HEK293 (cell line): ENCODE measurements around the gene PDGFC.
A peak's percentile ranks its signal among the peaks of the same experiment; 100 is the strongest.

Experiments
- CTCF ChIA-PET: fragments of 350-600 bp; formaldehyde crosslinking; extraction: SDS; loops from one replicate; lab custom pipeline; 2021; ENCODE audit warnings: antibody characterized with exemption; lab: Yijun Ruan, JAX
- POLR2A ChIA-PET: fragments of 300-600 bp; formaldehyde crosslinking; extraction: SDS; loops from one replicate; lab custom pipeline; 2020; ENCODE audit warnings: antibody characterized with exemption, inconsistent platforms; lab: Yijun Ruan, JAX
- H3K27ac ChIP-seq: fragments of 200-500 bp; sonication (Bioruptor generic); 2 replicates; pipeline ENCODE4 v1.5.1; 2014; ENCODE audit warnings: low read depth, low read length, control low read depth, inconsistent platforms; ENCODE audit errors: extremely low read depth
- H3K36me3 ChIP-seq, 2 experiments: fragments of 200-500 bp in 1 of 2; sonication (Bioruptor generic) in 1 of 2; 1 replicate in 1 of 2; 2 replicates in 1 of 2; pipeline ENCODE4 v1.5.1; 2014 to 2017; ENCODE audit warnings: inconsistent platforms in 2 of 2, low read length in 2 of 2; ENCODE audit not compliant: control insufficient read depth in 2 of 2, insufficient read depth in 1 of 2
- H3K4me1 ChIP-seq: fragments of 200-500 bp; sonication (Bioruptor generic); 2 replicates; pipeline ENCODE4 v1.5.1; 2014; ENCODE audit warnings: mild to moderate bottlenecking, low read length, inconsistent platforms; ENCODE audit not compliant: control insufficient read depth, insufficient read depth
- H3K4me3 ChIP-seq: 2 replicates; pipeline ENCODE4 v1.5.1; 2011; ENCODE audit warnings: low read depth, mild to moderate bottlenecking, control low read depth, low read length, moderate library complexity
- H3K9me3 ChIP-seq: fragments of 200-500 bp; sonication (Bioruptor generic); 2 replicates; pipeline ENCODE4 v1.5.1; 2014; ENCODE audit warnings: low read depth, low read length, inconsistent platforms; ENCODE audit not compliant: control insufficient read depth, insufficient read depth
- IKZF3 ChIP-seq: fragments of 450-650 bp; IDR thresholded peaks from 2 replicates; pipeline ENCODE4 v1.5.0; 2018; ENCODE audit warnings: missing biosample characterization, mild to moderate bottlenecking, missing genetic modification characterization, moderate library complexity
- PRDM1 ChIP-seq: fragments of 450-650 bp; formaldehyde crosslinking; IDR thresholded peaks from 2 replicates; pipeline ENCODE4; 2016; ENCODE audit warnings: missing biosample characterization, missing genetic modification characterization
- PRDM10 ChIP-seq: fragments of 450-650 bp; formaldehyde crosslinking; IDR thresholded peaks from 2 replicates; pipeline ENCODE4 v1.5.1; 2016; ENCODE audit warnings: missing biosample characterization, missing genetic modification characterization
- SP7 ChIP-seq: fragments of 450-650 bp; formaldehyde crosslinking; IDR thresholded peaks from 2 replicates; pipeline ENCODE4 v1.5.1; 2016; ENCODE audit warnings: missing biosample characterization, missing genetic modification characterization
- TRIM28 ChIP-seq: IDR thresholded peaks from 2 replicates; pipeline ENCODE4 v1.6.1; 2011; ENCODE audit warnings: low read length, control low read depth, borderline replicate concordance
- ZBTB7A ChIP-seq: fragments of 450-650 bp; formaldehyde crosslinking; IDR thresholded peaks from 2 replicates; pipeline ENCODE4 v1.5.1; 2016; ENCODE audit warnings: low read depth, missing biosample characterization, missing genetic modification characterization
- ZIC2 ChIP-seq: fragments of 450-650 bp; formaldehyde crosslinking; IDR thresholded peaks from 2 replicates; pipeline ENCODE4 v1.5.1; 2016; ENCODE audit warnings: missing biosample characterization, missing genetic modification characterization
- ZNF223 ChIP-seq: fragments of 450-650 bp; formaldehyde crosslinking; IDR thresholded peaks from 2 replicates; pipeline ENCODE4 v1.5.1; 2016; ENCODE audit warnings: missing biosample characterization, missing genetic modification characterization
- ZNF366 ChIP-seq: fragments of 450-650 bp; formaldehyde crosslinking; conservative IDR thresholded peaks from 2 replicates; pipeline ENCODE4 v1.5.1; 2016; ENCODE audit warnings: missing biosample characterization, missing genetic modification characterization
- ZNF510 ChIP-seq: fragments of 450-650 bp; formaldehyde crosslinking; IDR thresholded peaks from 2 replicates; pipeline ENCODE4 v1.5.1; 2018; ENCODE audit warnings: mild to moderate bottlenecking, missing genetic modification characterization, missing biosample characterization; ENCODE audit not compliant: insufficient replicate concordance
- ZNF548 ChIP-seq: fragments of 450-650 bp; formaldehyde crosslinking; IDR thresholded peaks from 2 replicates; pipeline ENCODE4 v1.5.1; 2016; ENCODE audit warnings: missing biosample characterization, missing genetic modification characterization
- ZNF558 ChIP-seq: fragments of 450-650 bp; formaldehyde crosslinking; IDR thresholded peaks from 2 replicates; pipeline ENCODE4 v1.5.1; 2016; ENCODE audit warnings: missing biosample characterization, missing genetic modification characterization
- ZNF585B ChIP-seq: fragments of 450-650 bp; formaldehyde crosslinking; IDR thresholded peaks from 2 replicates; pipeline ENCODE4 v1.5.1; 2016; ENCODE audit warnings: missing biosample characterization, missing genetic modification characterization
- TF ChIP-seq, protein P1 (sequence below): fragments of 450-650 bp; formaldehyde crosslinking; optimal IDR thresholded peaks from 2 replicates; pipeline ENCODE3; 2016; ENCODE audit warnings: missing biosample characterization, mild to moderate bottlenecking, missing genetic modification characterization
- TF ChIP-seq, protein P2 (sequence below): fragments of 450-650 bp; formaldehyde crosslinking; IDR thresholded peaks from 2 replicates; pipeline ENCODE4 v1.5.1; 2016; ENCODE audit warnings: missing biosample characterization, missing genetic modification characterization
- TF ChIP-seq, protein P3 (sequence below): fragments of 450-650 bp; formaldehyde crosslinking; IDR thresholded peaks from 2 replicates; pipeline ENCODE4 v1.5.1; 2016; ENCODE audit warnings: missing biosample characterization, missing genetic modification characterization
- TF ChIP-seq, protein P4 (sequence below): fragments of 450-650 bp; formaldehyde crosslinking; IDR thresholded peaks from 2 replicates; pipeline ENCODE4 v1.5.1; 2016; ENCODE audit warnings: missing biosample characterization, missing genetic modification characterization
- TF ChIP-seq, protein P5 (sequence below): fragments of 450-650 bp; formaldehyde crosslinking; IDR thresholded peaks from 2 replicates; pipeline ENCODE4 v1.5.1; 2016; ENCODE audit warnings: missing biosample characterization, missing genetic modification characterization
- TF ChIP-seq, protein P6 (sequence below): fragments of 450-650 bp; formaldehyde crosslinking; IDR thresholded peaks from 2 replicates; pipeline ENCODE4 v1.5.1; 2016; ENCODE audit warnings: missing biosample characterization, missing genetic modification characterization

PDGFC gene

DNA sequence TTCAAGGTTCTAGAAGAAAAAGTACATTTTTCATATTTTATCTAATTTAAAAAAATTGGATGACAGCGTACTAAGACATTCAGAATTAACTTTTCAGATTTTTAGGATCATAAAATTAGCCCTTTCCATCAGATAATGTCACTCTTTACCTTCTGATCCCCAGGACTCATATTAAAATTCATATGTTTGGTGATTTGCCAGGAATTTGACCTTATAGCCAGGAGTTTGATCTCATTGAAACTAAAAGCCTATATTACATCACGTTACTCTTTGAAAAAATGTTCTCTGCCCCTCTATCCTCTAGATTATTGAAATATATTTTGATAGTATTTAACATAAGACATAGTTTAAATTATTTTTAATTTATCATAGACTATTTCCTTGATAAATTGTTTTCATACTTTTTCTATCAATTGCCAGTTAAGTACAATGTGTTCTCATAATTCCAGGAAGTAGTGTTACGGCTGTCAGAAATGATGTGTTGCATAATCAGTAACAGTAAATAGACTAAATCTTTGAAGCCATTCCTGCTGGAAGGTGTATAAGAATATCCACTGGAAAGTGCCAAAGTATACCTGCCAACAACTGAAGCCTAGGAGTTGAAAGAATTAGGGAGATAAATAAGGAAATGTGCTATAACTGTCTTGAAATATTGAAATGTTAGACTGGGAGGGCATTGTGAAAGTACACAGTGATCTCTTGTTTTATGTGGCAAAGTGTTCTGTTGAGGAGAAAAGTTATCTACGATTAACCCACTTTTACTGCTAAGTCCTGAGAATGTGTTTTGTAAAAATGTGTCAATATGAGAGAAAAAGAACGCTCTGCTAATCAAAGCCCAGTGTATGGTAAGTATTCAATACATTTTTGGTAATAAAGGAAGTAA is 32.9 kb upstream of the PDGFC start:
- no peaks in the 10 kb centered on the region for H3K9me3 ChIP-seq
- H3K4me1 ChIP-seq: peaks cover 4% of the 10 kb centered on the region; the same call in 1 of the 2 replicates
- H3K27ac ChIP-seq: no peak overlapping the region
- TF ChIP-seq, protein P1, sequence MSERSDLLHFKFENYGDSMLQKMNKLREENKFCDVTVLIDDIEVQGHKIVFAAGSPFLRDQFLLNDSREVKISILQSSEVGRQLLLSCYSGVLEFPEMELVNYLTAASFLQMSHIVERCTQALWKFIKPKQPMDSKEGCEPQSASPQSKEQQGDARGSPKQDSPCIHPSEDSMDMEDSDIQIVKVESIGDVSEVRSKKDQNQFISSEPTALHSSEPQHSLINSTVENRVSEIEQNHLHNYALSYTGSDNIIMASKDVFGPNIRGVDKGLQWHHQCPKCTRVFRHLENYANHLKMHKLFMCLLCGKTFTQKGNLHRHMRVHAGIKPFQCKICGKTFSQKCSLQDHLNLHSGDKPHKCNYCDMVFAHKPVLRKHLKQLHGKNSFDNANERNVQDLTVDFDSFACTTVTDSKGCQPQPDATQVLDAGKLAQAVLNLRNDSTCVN: no peak
- TF ChIP-seq, protein P2, sequence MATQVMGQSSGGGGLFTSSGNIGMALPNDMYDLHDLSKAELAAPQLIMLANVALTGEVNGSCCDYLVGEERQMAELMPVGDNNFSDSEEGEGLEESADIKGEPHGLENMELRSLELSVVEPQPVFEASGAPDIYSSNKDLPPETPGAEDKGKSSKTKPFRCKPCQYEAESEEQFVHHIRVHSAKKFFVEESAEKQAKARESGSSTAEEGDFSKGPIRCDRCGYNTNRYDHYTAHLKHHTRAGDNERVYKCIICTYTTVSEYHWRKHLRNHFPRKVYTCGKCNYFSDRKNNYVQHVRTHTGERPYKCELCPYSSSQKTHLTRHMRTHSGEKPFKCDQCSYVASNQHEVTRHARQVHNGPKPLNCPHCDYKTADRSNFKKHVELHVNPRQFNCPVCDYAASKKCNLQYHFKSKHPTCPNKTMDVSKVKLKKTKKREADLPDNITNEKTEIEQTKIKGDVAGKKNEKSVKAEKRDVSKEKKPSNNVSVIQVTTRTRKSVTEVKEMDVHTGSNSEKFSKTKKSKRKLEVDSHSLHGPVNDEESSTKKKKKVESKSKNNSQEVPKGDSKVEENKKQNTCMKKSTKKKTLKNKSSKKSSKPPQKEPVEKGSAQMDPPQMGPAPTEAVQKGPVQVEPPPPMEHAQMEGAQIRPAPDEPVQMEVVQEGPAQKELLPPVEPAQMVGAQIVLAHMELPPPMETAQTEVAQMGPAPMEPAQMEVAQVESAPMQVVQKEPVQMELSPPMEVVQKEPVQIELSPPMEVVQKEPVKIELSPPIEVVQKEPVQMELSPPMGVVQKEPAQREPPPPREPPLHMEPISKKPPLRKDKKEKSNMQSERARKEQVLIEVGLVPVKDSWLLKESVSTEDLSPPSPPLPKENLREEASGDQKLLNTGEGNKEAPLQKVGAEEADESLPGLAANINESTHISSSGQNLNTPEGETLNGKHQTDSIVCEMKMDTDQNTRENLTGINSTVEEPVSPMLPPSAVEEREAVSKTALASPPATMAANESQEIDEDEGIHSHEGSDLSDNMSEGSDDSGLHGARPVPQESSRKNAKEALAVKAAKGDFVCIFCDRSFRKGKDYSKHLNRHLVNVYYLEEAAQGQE (tag by site-specific recombination): no peak
- TF ChIP-seq, protein P3, sequence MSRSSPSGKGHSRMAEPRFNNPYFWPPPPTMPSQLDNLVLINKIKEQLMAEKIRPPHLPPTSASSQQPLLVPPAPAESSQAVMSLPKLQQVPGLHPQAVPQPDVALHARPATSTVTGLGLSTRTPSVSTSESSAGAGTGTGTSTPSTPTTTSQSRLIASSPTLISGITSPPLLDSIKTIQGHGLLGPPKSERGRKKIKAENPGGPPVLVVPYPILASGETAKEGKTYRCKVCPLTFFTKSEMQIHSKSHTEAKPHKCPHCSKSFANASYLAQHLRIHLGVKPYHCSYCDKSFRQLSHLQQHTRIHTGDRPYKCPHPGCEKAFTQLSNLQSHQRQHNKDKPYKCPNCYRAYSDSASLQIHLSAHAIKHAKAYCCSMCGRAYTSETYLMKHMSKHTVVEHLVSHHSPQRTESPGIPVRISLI (tag by site-specific recombination): no peak
- TF ChIP-seq ZNF548 (tag by site-specific recombination) (no peak), ZIC2 (tag by site-specific recombination) (no peak), ZNF223 (tag by site-specific recombination) (no peak), ZNF585B (tag by site-specific recombination) (no peak)
- TF ChIP-seq, protein P4, sequence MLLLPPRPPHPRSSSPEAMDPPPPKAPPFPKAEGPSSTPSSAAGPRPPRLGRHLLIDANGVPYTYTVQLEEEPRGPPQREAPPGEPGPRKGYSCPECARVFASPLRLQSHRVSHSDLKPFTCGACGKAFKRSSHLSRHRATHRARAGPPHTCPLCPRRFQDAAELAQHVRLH (tag by site-specific recombination): no peak
- TF ChIP-seq, protein P5, sequence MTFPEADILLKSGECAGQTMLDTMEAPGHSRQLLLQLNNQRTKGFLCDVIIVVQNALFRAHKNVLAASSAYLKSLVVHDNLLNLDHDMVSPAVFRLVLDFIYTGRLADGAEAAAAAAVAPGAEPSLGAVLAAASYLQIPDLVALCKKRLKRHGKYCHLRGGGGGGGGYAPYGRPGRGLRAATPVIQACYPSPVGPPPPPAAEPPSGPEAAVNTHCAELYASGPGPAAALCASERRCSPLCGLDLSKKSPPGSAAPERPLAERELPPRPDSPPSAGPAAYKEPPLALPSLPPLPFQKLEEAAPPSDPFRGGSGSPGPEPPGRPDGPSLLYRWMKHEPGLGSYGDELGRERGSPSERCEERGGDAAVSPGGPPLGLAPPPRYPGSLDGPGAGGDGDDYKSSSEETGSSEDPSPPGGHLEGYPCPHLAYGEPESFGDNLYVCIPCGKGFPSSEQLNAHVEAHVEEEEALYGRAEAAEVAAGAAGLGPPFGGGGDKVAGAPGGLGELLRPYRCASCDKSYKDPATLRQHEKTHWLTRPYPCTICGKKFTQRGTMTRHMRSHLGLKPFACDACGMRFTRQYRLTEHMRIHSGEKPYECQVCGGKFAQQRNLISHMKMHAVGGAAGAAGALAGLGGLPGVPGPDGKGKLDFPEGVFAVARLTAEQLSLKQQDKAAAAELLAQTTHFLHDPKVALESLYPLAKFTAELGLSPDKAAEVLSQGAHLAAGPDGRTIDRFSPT (tag by site-specific recombination): no peak
- TF ChIP-seq, protein P6, sequence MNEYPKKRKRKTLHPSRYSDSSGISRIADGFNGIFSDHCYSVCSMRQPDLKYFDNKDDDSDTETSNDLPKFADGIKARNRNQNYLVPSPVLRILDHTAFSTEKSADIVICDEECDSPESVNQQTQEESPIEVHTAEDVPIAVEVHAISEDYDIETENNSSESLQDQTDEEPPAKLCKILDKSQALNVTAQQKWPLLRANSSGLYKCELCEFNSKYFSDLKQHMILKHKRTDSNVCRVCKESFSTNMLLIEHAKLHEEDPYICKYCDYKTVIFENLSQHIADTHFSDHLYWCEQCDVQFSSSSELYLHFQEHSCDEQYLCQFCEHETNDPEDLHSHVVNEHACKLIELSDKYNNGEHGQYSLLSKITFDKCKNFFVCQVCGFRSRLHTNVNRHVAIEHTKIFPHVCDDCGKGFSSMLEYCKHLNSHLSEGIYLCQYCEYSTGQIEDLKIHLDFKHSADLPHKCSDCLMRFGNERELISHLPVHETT (tag by site-specific recombination): no peak
- no peaks in the 10 kb centered on the region for H3K36me3 ChIP-seq
- ChIA-PET CTCF (interaction anchor here (1.5 kb wide), 1 partner anchor 35 kb away, joined by 5 read pairs; no protein-coding TSS in a partner anchor), POLR2A (no interaction called here)
- no peak overlapping the region for H3K4me3 ChIP-seq

GRCh38 chr4:156999175-156999517 is 27.5 kb upstream of the PDGFC start:
- Histone ChIP-seq H3K4me1 (peaks cover 14% of the 10 kb centered on the region), H3K36me3 (no peaks in the 10 kb centered on the region), H3K4me3 (no peak overlapping the region), H3K9me3 (no peaks in the 10 kb centered on the region), H3K27ac (no peak overlapping the region; the same call in 1 of the 2 replicates)
- CTCF ChIA-PET: interaction anchor here (0.7 kb wide), 1 partner anchor 1047 kb away, joined by 3 read pairs; no protein-coding TSS in a partner anchor
- POLR2A ChIA-PET: interaction anchor here (1.7 kb wide), 1 partner anchor 77 kb away, joined by 6 read pairs; the partner anchor contains the start of gene GLRB
- TF ChIP-seq PRDM10 (tag by site-specific recombination): no peak; the same call in 1 of the 2 replicates
- TF ChIP-seq ZBTB7A: no peak
- no peak for TF ChIP-seq ZNF510 (tag by site-specific recombination)
- peak; percentile 84 for TF ChIP-seq PRDM1 (tag by site-specific recombination)
- peak; percentile 67; the same call in 1 of the 2 replicates for TF ChIP-seq TRIM28
- 0 out of 2 replicates have a peak, but pooled peaks have one; percentile 15 for TF ChIP-seq ZNF366 (tag by site-specific recombination)
- TF ChIP-seq SP7 (tag by site-specific recombination): peak; percentile 38; the same call in 1 of the 2 replicates
- TF ChIP-seq IKZF3 (tag by site-specific recombination): peak; percentile 26; the same call in 1 of the 2 replicates
- TF ChIP-seq ZNF558 (tag by site-specific recombination): 0 out of 2 replicates have a peak, but pooled peaks have one; percentile 26
